Liver (tissue), 9 donors: ENCODE results near the gene CCAR1. TPM values are rescaled to one million over a fixed set of nuclear protein-coding genes. Genes with fewer than 3 reads are reported as not detected.

Source experiments
- DNase-seq: peaks from one replicate; pipeline ENCODE4 v3.0.0-alpha.2; 2017; ENCODE audit warnings: low spot score
- H3K27ac ChIP-seq, 2 donors: one replicate each; pipeline ENCODE4 v1.7.0; 2013; ENCODE audit warnings: inconsistent platforms in 2 of 2, low read length in 2 of 2, control low read depth in 1 of 2, low read depth in 1 of 2, mild to moderate bottlenecking in 1 of 2
- H3K27me3 ChIP-seq, 4 donors: one replicate each; pipeline versions ENCODE4 v1.6.1 to v1.7.0; 2013; ENCODE audit warnings: low read length in 3 of 4, inconsistent platforms in 1 of 4, mild to moderate bottlenecking in 1 of 4, moderate library complexity in 1 of 4; ENCODE audit not compliant: control insufficient read depth in 4 of 4, insufficient read depth in 4 of 4
- H3K36me3 ChIP-seq, 4 donors: one replicate each; pipeline versions ENCODE4 v1.6.1 to v1.7.0; 2013; ENCODE audit warnings: low read length in 3 of 4, mild to moderate bottlenecking in 3 of 4, low read depth in 1 of 4, moderate library complexity in 1 of 4; ENCODE audit not compliant: control insufficient read depth in 4 of 4, insufficient read depth in 3 of 4
- H3K4me1 ChIP-seq, 4 donors: one replicate each; pipeline versions ENCODE4 v1.6.1 to v1.7.0; 2013; ENCODE audit warnings: low read length in 3 of 4, mild to moderate bottlenecking in 3 of 4, moderate library complexity in 1 of 4; ENCODE audit not compliant: control insufficient read depth in 4 of 4, insufficient read depth in 4 of 4
- H3K4me3 ChIP-seq, 3 donors: one replicate each; pipeline versions ENCODE4 v1.6.1 to v1.7.0; 2013; ENCODE audit warnings: low read length in 3 of 3, control low read depth in 1 of 3, low read depth in 1 of 3, mild to moderate bottlenecking in 1 of 3
- H3K9ac ChIP-seq, 2 donors: one replicate each; pipeline ENCODE4 v1.7.0; 2013; ENCODE audit warnings: low read length in 2 of 2, mild to moderate bottlenecking in 2 of 2, moderate library complexity in 2 of 2, control low read depth in 1 of 2, low read depth in 1 of 2
- H3K9me3 ChIP-seq, 4 donors: one replicate each; pipeline versions ENCODE4 v1.6.1 to v1.7.0; 2013; ENCODE audit warnings: low read length in 3 of 4; ENCODE audit not compliant: control insufficient read depth in 4 of 4
- ATF3 ChIP-seq: IDR thresholded peaks from 2 replicates; pipeline ENCODE4 v1.6.1; 2016; ENCODE audit warnings: antibody characterized with exemption
- CTCF ChIP-seq: fragments of 150-350 bp; IDR thresholded peaks from 2 replicates; pipeline ENCODE4 v1.5.1; 2017; ENCODE audit warnings: improper control_type of control experiment, low read depth, low read length; ENCODE audit not compliant: missing input control
- EGR1 ChIP-seq, 2 donors: IDR thresholded peaks; 2 replicates each; pipeline ENCODE4 v1.6.1; 2016 to 2018; ENCODE audit warnings: antibody characterized with exemption in 2 of 2, low read depth in 2 of 2
- FOXA1 ChIP-seq: IDR thresholded peaks from 2 replicates; pipeline ENCODE4 v1.6.1; 2016; ENCODE audit warnings: antibody characterized with exemption
- FOXA2 ChIP-seq: IDR thresholded peaks from 2 replicates; pipeline ENCODE4 v1.6.1; 2016; ENCODE audit warnings: antibody characterized with exemption
- GABPA ChIP-seq, 2 donors: IDR thresholded peaks in 1 of 2; conservative IDR thresholded peaks in 1 of 2; 2 replicates each; pipeline ENCODE4 v1.6.1; 2016; ENCODE audit warnings: antibody characterized with exemption in 2 of 2, mild to moderate bottlenecking in 1 of 2, moderate library complexity in 1 of 2
- HNF4A ChIP-seq, 2 donors: conservative IDR thresholded peaks; 2 replicates each; pipeline ENCODE4 v1.6.1; 2016; ENCODE audit warnings: antibody characterized with exemption in 2 of 2, mild to moderate bottlenecking in 2 of 2
- HNF4G ChIP-seq: IDR thresholded peaks from 2 replicates; pipeline ENCODE4 v1.6.1; 2016; ENCODE audit warnings: antibody characterized with exemption
- JUND ChIP-seq, 2 donors: IDR thresholded peaks; 2 replicates each; pipeline ENCODE4 v1.6.1; 2016; ENCODE audit warnings: antibody characterized with exemption in 2 of 2
- MAX ChIP-seq: IDR thresholded peaks from 2 replicates; pipeline ENCODE4 v1.6.1; 2016; ENCODE audit warnings: antibody characterized with exemption
- NR2F2 ChIP-seq: IDR thresholded peaks from 2 replicates; pipeline ENCODE4 v1.6.1; 2016; ENCODE audit warnings: antibody characterized with exemption
- RAD21 ChIP-seq, 2 donors: IDR thresholded peaks; 2 replicates each; pipeline ENCODE4 v1.6.1; 2016; ENCODE audit warnings: antibody characterized with exemption in 2 of 2, mild to moderate bottlenecking in 2 of 2
- REST ChIP-seq: IDR thresholded peaks from 2 replicates; pipeline ENCODE4 v1.6.1; 2016; ENCODE audit warnings: antibody characterized with exemption, mild to moderate bottlenecking
- RXRA ChIP-seq, 2 donors: IDR thresholded peaks; 2 replicates each; pipeline ENCODE4 v1.6.1; 2017 to 2018; ENCODE audit warnings: antibody characterized with exemption in 2 of 2, mild to moderate bottlenecking in 1 of 2
- SP1 ChIP-seq: IDR thresholded peaks from 2 replicates; pipeline ENCODE4 v1.6.1; 2018; ENCODE audit warnings: antibody characterized with exemption, mild to moderate bottlenecking
- TAF1 ChIP-seq: conservative IDR thresholded peaks from 2 replicates; pipeline ENCODE4 v1.6.1; 2016; ENCODE audit warnings: antibody characterized with exemption, mild to moderate bottlenecking
- YY1 ChIP-seq: IDR thresholded peaks from 2 replicates; pipeline ENCODE4 v1.6.1; 2016; ENCODE audit warnings: antibody characterized with exemption, mild to moderate bottlenecking
- ZBTB33 ChIP-seq: IDR thresholded peaks from 2 replicates; pipeline ENCODE4 v1.6.1; 2016; ENCODE audit warnings: antibody characterized with exemption
- WGBS: extraction: QIAGEN DNeasy Blood & Tissue Kit; methylation state at CpG from one replicate; pipeline ENCODE4 v1.1.7; 2013; 5-methylcytosine and 5-hydroxymethylcytosine counted together
- polyA plus RNA-seq, 2 donors: library from polyadenylated mRNA; stranded (reverse) in 1 of 2; unstranded in 1 of 2; fragments of 200-250 nt in 1 of 2; fragments of >200 nt in 1 of 2; fragmentation: Nextera tagmentation in 1 of 2; extraction: Ambion mirVana in 1 of 2; gene quantifications; one replicate each; pipeline versions ENCODE4 v1.2.1 to v1.2.3, GENCODE V29; 2013 to 2015
- total RNA-seq, 2 donors: library from RNA; depleted of rRNA; stranded (reverse); fragments of >200 nt; gene quantifications; one replicate each; pipeline ENCODE4 v1.2.3, GENCODE V29; 2014
- donor health status: healthy.
- donor health status: healthy.
- donor health status: healthy.
- donor health status: healthy.
- donor health status: healthy.

Gene CCAR1
- total and polyA plus RNA-seq, 4 donors = 10.5 to 27.5 (median 19.8) TPM

- Histone ChIP-seq H3K4me1 (no peaks in the 10 kb centered on the region), H3K27me3 (no peaks in the 10 kb centered on the region), H3K27ac (no peak overlapping the region), H3K36me3 (no peaks in the 10 kb centered on the region), H3K9ac (no peak overlapping the region), H3K4me3 (no peak overlapping the region), H3K9me3 (no peaks in the 10 kb centered on the region)
- TF ChIP-seq FOXA2 (no peak), NR2F2 (no peak), EGR1 (IDR thresholded peaks at IDR 0.05; ENCODE audit: low read depth in 2 of 2) (no peak), MAX (no peak), YY1 (no peak), ZBTB33 (no peak), JUND (IDR thresholded peaks at IDR 0.05) (no peak), TAF1 (no peak), GABPA (IDR thresholded peaks at IDR 0.05 in 1 of 2, conservative IDR thresholded peaks at IDR 0.05 in 1 of 2) (no peak), CTCF (no peak), RXRA (IDR thresholded peaks at IDR 0.05) (no peak), HNF4G (no peak), SP1 (no peak), RAD21 (IDR thresholded peaks at IDR 0.05) (no peak), HNF4A (conservative IDR thresholded peaks at IDR 0.05) (no peak), ATF3 (no peak), FOXA1 (no peak), REST (no peak)
- WGBS = 94% methylated on average over 4 of the region's 4 CpGs
- DNase-seq = no peak
Measured at GRCh38 chr10:68812420-68812819, 91.4 kb downstream of the CCAR1 start.

GRCh38 chr10:68813559-68813958 is 92.5 kb downstream of the CCAR1 start:
- H3K27ac ChIP-seq = no peak overlapping the region
- no peak for DNase-seq
- no peaks in the 10 kb centered on the region for H3K27me3 ChIP-seq
- TF ChIP-seq ATF3 (no peak), REST (no peak), FOXA2 (no peak), JUND (IDR thresholded peaks at IDR 0.05) (no peak), ZBTB33 (no peak), EGR1 (IDR thresholded peaks at IDR 0.05; ENCODE audit: low read depth in 2 of 2) (no peak), RAD21 (IDR thresholded peaks at IDR 0.05) (no peak), TAF1 (no peak)
- H3K9ac ChIP-seq = no peak overlapping the region
- no peaks in the 10 kb centered on the region for H3K9me3 ChIP-seq
- no peaks in the 10 kb centered on the region for H3K4me1 ChIP-seq
- H3K36me3 ChIP-seq = no peaks in the 10 kb centered on the region
- H3K4me3 ChIP-seq = no peak overlapping the region
